A172 (cell line): Measurements from ENCODE around the gene YAP1. TPM values are rescaled to one million over a fixed set of nuclear protein-coding genes. Genes with fewer than 3 reads are reported as not detected.
A peak's percentile ranks its signal among the peaks of the same experiment; 100 is the strongest.

Experiments used
- DNase-seq: peaks from one replicate; pipeline ENCODE4 v3.0.0-alpha.2; 2015; ENCODE audit warnings: low spot score
- total RNA-seq: library from RNA; depleted of rRNA; stranded (reverse); fragments of >200 nt; shearing (Covaris generic); gene quantifications from 2 replicates; pipeline ENCODE4 v1.2.3, GENCODE V29; 2014

YAP1 gene
- total RNA-seq, 1 experiment from 2014 or later, result 44.5 TPM

GRCh38 chr11:102158164-102158735, 48.0 kb downstream of the YAP1 start:
- DNase-seq, result no peak

- no peak for DNase-seq
Measured at GRCh38 chr11:102163368-102163767, 53.1 kb downstream of the YAP1 start.

GRCh38 chr11:102166175-102167064, 56.2 kb downstream of the YAP1 start:
- no peak for DNase-seq

GRCh38 chr11:102168481-102168880, 58.2 kb downstream of the YAP1 start:
- no peak for DNase-seq

- DNase-seq, result peak; percentile 28
Measured at GRCh38 chr11:102171101-102171500, 60.9 kb downstream of the YAP1 start.

GRCh38 chr11:102172127-102172848, 62.0 kb downstream of the YAP1 start:
- no peak for DNase-seq

GRCh38 chr11:102177126-102177525, 66.9 kb downstream of the YAP1 start:
- no peak for DNase-seq

GRCh38 chr11:102177974-102178631, 67.9 kb downstream of the YAP1 start:
- DNase-seq, result peak; percentile 78

GRCh38 chr11:102179371-102179770, 69.1 kb downstream of the YAP1 start:
- no peak for DNase-seq

- no peak for DNase-seq
Measured at GRCh38 chr11:102184269-102184987, 74.2 kb downstream of the YAP1 start.

GRCh38 chr11:102186551-102187191, 76.4 kb downstream of the YAP1 start:
- no peak for DNase-seq

GRCh38 chr11:102187416-102188151, 77.3 kb downstream of the YAP1 start:
- DNase-seq, result no peak

GRCh38 chr11:102188488-102188887, 78.2 kb downstream of the YAP1 start:
- no peak for DNase-seq

GRCh38 chr11:102191832-102192231, 81.6 kb downstream of the YAP1 start:
- no peak for DNase-seq

GRCh38 chr11:102192349-102193066, 82.3 kb downstream of the YAP1 start:
- DNase-seq, result no peak

GRCh38 chr11:102194257-102194656, 84.0 kb downstream of the YAP1 start:
- DNase-seq, result no peak

- no peak for DNase-seq
Measured at GRCh38 chr11:102194990-102195389, 84.7 kb downstream of the YAP1 start.

- no peak for DNase-seq
Measured at GRCh38 chr11:102196351-102196750, 86.1 kb downstream of the YAP1 start.

GRCh38 chr11:102196816-102197215, 86.6 kb downstream of the YAP1 start:
- DNase-seq, result no peak
